Measurements from ENCODE around the gene HPS4. TPM values are rescaled to one million over a fixed set of nuclear protein-coding genes. Genes with fewer than 3 reads are reported as not detected.

HPS4 gene
- total RNA-seq, 4 donors from 2014 or later = 29.1 to 51.2 (median 37.2) TPM

DNA sequence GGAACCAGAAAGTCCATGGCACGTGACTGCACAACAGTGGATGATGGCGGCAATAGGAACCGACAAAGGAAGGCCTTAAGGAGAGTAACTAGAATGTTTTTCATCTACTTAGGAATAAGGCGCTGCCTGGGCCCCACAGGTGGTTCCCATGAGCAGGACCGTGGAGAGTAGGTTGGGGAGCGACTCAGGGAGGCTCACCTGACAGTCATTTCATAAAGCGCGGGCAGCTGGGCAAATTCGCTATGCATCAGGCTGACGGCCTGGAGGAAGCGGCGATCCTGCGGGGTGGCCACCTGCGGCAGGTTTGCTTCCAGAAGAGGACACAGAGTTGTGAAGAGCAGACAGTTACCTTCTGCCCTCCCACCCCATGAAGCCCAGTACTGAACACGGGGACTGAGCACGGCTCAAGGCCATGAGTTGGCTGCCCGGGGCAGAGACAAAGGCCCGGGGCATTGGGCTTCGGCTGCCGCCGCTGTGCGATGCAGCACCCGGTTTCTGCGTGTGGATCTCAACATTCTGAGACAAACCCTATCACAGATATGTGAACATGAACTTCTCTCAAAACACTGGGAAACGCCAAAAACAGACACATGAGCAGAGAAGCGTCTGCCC, 25.8 kb downstream of the HPS4 start:
- no peaks in the 10 kb centered on the region for H3K4me1 ChIP-seq
- H3K27me3 ChIP-seq = no peaks in the 10 kb centered on the region
- H3K9me3 ChIP-seq = no peaks in the 10 kb centered on the region
- WGBS, 2 donors (ENCODE audit: low coverage in 1 of 2) = 94% methylated on average over 10 to 26 of the region's 26 CpGs
- H3K36me3 ChIP-seq = peaks cover 0 to 26% (median 9%) of the 10 kb centered on the region in 4 donors
- TF ChIP-seq POLR2AphosphoS5 (IDR thresholded peaks at IDR 0.05) = no peak
- TF ChIP-seq POLR2A (IDR thresholded peaks at IDR 0.05) = no peak
- TF ChIP-seq, protein P1, sequence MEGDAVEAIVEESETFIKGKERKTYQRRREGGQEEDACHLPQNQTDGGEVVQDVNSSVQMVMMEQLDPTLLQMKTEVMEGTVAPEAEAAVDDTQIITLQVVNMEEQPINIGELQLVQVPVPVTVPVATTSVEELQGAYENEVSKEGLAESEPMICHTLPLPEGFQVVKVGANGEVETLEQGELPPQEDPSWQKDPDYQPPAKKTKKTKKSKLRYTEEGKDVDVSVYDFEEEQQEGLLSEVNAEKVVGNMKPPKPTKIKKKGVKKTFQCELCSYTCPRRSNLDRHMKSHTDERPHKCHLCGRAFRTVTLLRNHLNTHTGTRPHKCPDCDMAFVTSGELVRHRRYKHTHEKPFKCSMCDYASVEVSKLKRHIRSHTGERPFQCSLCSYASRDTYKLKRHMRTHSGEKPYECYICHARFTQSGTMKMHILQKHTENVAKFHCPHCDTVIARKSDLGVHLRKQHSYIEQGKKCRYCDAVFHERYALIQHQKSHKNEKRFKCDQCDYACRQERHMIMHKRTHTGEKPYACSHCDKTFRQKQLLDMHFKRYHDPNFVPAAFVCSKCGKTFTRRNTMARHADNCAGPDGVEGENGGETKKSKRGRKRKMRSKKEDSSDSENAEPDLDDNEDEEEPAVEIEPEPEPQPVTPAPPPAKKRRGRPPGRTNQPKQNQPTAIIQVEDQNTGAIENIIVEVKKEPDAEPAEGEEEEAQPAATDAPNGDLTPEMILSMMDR (IDR thresholded peaks at IDR 0.05) = no peak
- no peak for TF ChIP-seq EP300 (IDR thresholded peaks at IDR 0.05; ENCODE audit: low read depth)
- intact Hi-C loops (cut with DNase I; ENCODE audit: low total_unique reads) = no loop called here
- no peak overlapping the region for H3K4me3 ChIP-seq
- H3K27ac ChIP-seq = no peak overlapping the region
- in situ Hi-C loops (cut with MboI; ENCODE audit: low pct_ligation_motif_present in 1 of 4, low pct_unique_long_range_greater_than_20kb in 1 of 4, low sequenced_read_pairs in 3 of 4) = no loop called here
- no peak for DNase-seq

GRCh38 chr22:26453812-26454500, 29.6 kb downstream of the HPS4 start:
- peaks cover 0 to 32% (median 9%) of the 10 kb centered on the region in 4 donors for H3K36me3 ChIP-seq
- 88% methylated on average over 5 of the region's 5 CpGs; no CpG with 5 or more reads in 1 of the 2 donors for WGBS, 2 donors (ENCODE audit: low coverage in 1 of 2)
- in situ Hi-C loops (cut with MboI; ENCODE audit: low pct_ligation_motif_present in 1 of 4, low pct_unique_long_range_greater_than_20kb in 1 of 4, low sequenced_read_pairs in 3 of 4) = loop anchor here in 1 of 4 donors (5.0 kb wide), 1 partner anchor 47 kb away; no protein-coding TSS in a partner anchor

GRCh38 chr22:26453216-26453615, 30.4 kb downstream of the HPS4 start:
- TF ChIP-seq POLR2A (IDR thresholded peaks at IDR 0.05) (no peak), POLR2AphosphoS5 (IDR thresholded peaks at IDR 0.05) (no peak)
- TF ChIP-seq, protein P1 (IDR thresholded peaks at IDR 0.05) = no peak
- H3K4me1 ChIP-seq = no peaks in the 10 kb centered on the region
- H3K4me3 ChIP-seq = no peak overlapping the region
- intact Hi-C loops (cut with DNase I; ENCODE audit: low total_unique reads) (no loop called here), in situ Hi-C loops (cut with MboI; ENCODE audit: low pct_ligation_motif_present in 1 of 4, low pct_unique_long_range_greater_than_20kb in 1 of 4, low sequenced_read_pairs in 3 of 4) (loop anchor here in 1 of 4 donors (5.0 kb wide), 1 partner anchor 46 kb away; no protein-coding TSS in a partner anchor)
- no peak overlapping the region for H3K27ac ChIP-seq
- H3K9me3 ChIP-seq = no peaks in the 10 kb centered on the region
- WGBS, 2 donors (ENCODE audit: low coverage in 1 of 2) = 95 to 100% methylated on average over 3 to 9 of the region's 9 CpGs
- H3K36me3 ChIP-seq = peaks cover 0 to 29% (median 8%) of the 10 kb centered on the region in 4 donors
- no peaks in the 10 kb centered on the region for H3K27me3 ChIP-seq
- no peak for DNase-seq

More at GRCh38 chr22:26453812-26454500, 29.6 kb downstream of the HPS4 start:
- Histone ChIP-seq H3K27ac (no peak overlapping the region), H3K4me1 (no peaks in the 10 kb centered on the region), H3K27me3 (no peaks in the 10 kb centered on the region), H3K4me3 (no peak overlapping the region), H3K9me3 (no peaks in the 10 kb centered on the region)
- intact Hi-C loops (cut with DNase I; ENCODE audit: low total_unique reads) = no loop called here
- no peak for DNase-seq
- TF ChIP-seq, protein P1 (IDR thresholded peaks at IDR 0.05) = no peak
- TF ChIP-seq POLR2AphosphoS5 (IDR thresholded peaks at IDR 0.05) (no peak), POLR2A (IDR thresholded peaks at IDR 0.05) (no peak), EP300 (IDR thresholded peaks at IDR 0.05; ENCODE audit: low read depth) (no peak)

GRCh38 chr22:26452236-26453016, 31.2 kb downstream of the HPS4 start:
- in situ Hi-C loops (cut with MboI; ENCODE audit: low pct_ligation_motif_present in 1 of 4, low pct_unique_long_range_greater_than_20kb in 1 of 4, low sequenced_read_pairs in 3 of 4) = loop anchor here in 1 of 4 donors (5.0 kb wide), 1 partner anchor 45 kb away; no protein-coding TSS in a partner anchor
- H3K36me3 ChIP-seq = peaks cover 0 to 21% (median 4%) of the 10 kb centered on the region in 4 donors

More at GRCh38 chr22:26452236-26453016, 31.2 kb downstream of the HPS4 start:
- H3K9me3 ChIP-seq = no peaks in the 10 kb centered on the region
- 95 to 100% methylated on average over 1 to 23 of the region's 23 CpGs for WGBS, 2 donors (ENCODE audit: low coverage in 1 of 2)
- H3K4me3 ChIP-seq = no peak overlapping the region
- TF ChIP-seq, protein P1 (IDR thresholded peaks at IDR 0.05) = no peak
- TF ChIP-seq POLR2A (IDR thresholded peaks at IDR 0.05) (no peak), EP300 (IDR thresholded peaks at IDR 0.05; ENCODE audit: low read depth) (no peak), POLR2AphosphoS5 (IDR thresholded peaks at IDR 0.05) (no peak)
- no peak for DNase-seq
- intact Hi-C loops (cut with DNase I; ENCODE audit: low total_unique reads) = no loop called here
- H3K4me1 ChIP-seq = no peaks in the 10 kb centered on the region
- H3K27me3 ChIP-seq = no peaks in the 10 kb centered on the region
- no peak overlapping the region for H3K27ac ChIP-seq
